Peyer's patch (tissue), 4 donors: ENCODE data around the gene ARHGAP30.

ENCODE experiments used
- CTCF ChIP-seq, 6 experiments: fragments of 450-650 bp in 4 of 6; fragments of 200-600 bp in 2 of 6; sonication (generic) in 1 of 6; IDR thresholded peaks; one replicate each; pipeline ENCODE4 v1.5.1; 2017 to 2019; ENCODE audit warnings: antibody characterized with exemption in 6 of 6, mild to moderate bottlenecking in 3 of 6, moderate library complexity in 1 of 6
- POLR2A ChIP-seq, 2 donors: fragments of 450-650 bp; IDR thresholded peaks; one replicate each; pipeline ENCODE4 v1.5.1; 2017; ENCODE audit warnings: antibody characterized with exemption in 2 of 2, mild to moderate bottlenecking in 2 of 2, moderate library complexity in 2 of 2

- TF ChIP-seq CTCF (IDR thresholded peaks at IDR 0.05) = no peak
- TF ChIP-seq POLR2A (IDR thresholded peaks at IDR 0.05) = no peak
Measured at GRCh38 chr1:161114556-161114955, 44.9 kb upstream of the ARHGAP30 start.
